NCI-H2029 treated with DMSO at 0.1 percent for 48 hours (cell line): ENCODE data around the gene PTGR3.
A peak's percentile ranks its signal among the peaks of the same experiment; 100 is the strongest.

Experiments used
- DNase-seq: peaks from one replicate; lab custom pipeline; 2025; lab: John Stamatoyannopoulos, UW

Gene PTGR3

GRCh38 chr18:75169411-75169810 lies 39.5 kb downstream of the PTGR3 start:
- DNase-seq, result no peak

DNA sequence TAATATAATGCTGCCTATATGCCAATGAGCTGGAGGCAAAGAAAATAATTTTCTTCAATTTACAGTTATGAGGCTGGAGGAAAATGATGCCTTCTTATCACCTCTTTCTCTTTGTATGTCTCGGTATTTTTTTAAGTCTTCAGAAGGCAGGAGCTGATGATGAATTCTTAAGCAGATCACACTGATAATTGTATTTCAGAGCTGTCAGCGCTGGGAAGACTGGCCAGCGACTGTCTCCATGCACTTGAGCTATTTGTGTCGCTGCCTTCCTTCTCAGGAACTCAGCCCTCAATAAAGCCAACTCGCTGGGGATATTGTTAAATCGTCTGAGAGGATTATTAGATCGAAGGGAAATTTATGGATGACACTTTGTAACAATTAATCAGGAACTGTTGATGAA lies 40.3 kb downstream of the PTGR3 start:
- no peak for DNase-seq

DNA sequence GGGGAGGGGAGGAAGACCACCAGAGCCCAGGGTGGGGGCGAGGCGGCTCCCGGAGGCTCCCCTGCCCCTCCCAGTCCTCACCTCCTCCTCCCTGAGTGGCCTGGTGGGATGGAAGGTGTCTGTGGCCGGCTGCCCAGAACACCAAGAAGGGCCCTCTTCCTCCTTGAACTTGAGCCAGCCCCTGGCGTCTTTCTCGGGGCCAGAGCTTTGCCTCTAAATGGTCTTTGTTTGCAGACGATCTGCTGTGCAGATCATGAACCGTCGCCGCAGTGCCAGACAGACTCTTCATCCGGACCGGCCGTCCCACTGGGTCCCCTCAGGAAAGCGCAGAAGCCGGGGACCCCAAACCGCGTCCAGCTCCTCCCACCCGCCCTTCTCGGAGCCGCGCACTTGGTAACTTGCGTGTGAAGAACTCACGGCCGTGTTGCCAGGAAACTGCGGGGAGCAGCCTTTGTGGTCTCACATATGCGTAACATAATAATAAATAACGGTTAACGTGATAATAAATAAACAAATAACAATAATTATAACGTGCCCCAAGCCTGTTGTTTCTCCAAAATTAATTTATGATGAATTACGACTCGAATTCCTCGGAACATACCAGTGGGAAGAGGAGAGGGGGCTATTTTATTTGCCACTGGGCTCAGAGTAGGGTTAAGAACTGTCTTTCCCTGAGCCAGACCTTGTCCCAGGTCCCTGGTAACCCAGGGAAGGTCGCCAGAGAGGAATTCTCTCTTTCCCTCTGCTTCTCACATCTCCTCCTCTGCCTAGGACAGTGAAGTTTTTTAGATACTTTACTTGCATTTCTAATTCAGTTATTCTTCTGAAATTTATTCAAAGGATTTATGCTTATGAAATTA lies 41.0 kb downstream of the PTGR3 start:
- DNase-seq, result peak; percentile 47

- no peak for DNase-seq
Observed at GRCh38 chr18:75167137-75167536, 41.8 kb downstream of the PTGR3 start.

DNA sequence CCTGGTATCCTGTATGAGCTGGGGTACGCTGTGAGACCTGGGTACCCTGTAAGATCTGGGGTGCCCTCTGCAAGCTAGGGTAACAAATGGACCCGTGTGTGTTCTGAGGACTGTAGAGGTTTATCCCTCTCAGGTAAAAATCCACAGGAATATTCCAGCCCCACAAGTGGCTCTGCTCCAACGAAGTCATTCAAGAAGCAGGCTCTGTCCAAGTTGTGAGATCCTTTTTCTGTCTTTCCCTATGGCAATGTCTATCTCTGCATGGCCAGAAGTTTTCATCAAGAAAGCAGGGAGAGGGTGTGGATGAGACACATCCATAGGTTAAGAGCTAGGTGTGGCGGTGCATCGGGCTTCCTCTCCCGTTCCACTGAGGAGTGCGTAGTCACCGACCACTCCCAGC lies 43.0 kb downstream of the PTGR3 start:
- DNase-seq, result no peak

DNA sequence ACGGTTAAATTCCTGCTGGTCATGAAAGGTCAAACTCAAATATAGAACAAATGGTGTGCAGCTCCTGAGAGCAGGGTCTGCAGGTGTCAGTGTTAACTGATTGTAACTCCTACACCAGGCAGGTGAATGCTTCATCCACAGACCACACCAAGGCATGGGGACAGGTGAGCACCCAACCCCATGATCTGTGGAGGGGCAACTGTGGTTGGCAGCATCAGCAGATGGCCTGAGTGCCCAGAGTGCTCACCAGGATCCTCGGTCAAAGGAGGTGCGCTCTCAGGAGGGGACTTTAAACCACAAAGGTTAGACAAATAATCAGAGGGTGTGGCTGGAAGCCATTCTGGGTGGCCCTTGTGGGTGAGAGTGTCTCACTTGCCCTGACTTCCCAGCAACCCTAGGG lies 44.5 kb downstream of the PTGR3 start:
- no peak for DNase-seq

- no peak for DNase-seq
Observed at GRCh38 chr18:75163736-75164135, 45.2 kb downstream of the PTGR3 start.

DNA sequence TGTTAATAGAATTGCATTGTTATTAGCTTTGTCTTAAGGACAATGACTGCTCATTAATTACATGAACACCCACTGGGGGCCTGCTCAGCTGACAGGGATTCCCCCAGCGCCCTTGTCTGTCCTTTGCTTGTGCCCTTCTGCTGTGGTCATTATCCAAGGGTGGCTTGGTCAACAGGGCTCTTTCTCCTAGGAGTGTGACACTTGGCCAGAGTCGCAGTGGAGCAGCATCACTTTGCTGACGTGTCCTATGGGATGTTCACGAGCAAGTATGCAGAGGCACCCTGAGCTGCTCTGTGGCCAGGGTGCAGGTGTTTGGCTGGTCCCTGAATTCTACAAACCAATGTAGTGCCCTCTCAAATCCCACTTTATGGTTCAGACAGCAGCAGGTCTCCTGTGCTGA lies 46.0 kb downstream of the PTGR3 start:
- DNase-seq, result no peak

DNA sequence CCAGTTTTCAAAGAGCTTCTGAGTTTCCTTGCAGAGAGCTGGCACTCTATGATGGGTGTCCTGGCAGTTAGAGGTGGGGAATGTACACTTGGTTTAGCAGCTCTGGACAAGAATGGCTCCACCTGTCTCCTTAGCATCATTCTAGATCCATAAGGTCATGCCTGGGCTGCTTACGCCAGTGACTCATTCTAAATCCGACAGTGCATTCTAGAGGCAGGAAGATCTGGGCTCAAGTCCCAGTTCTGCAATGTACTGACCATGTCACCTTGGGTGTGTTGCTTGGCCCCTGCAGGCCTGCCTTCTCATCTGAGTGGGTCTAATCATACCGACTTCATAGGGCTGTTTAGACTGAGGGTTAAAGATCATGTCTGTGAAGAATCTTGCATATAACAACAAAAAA lies 46.5 kb downstream of the PTGR3 start:
- DNase-seq, result no peak

DNA sequence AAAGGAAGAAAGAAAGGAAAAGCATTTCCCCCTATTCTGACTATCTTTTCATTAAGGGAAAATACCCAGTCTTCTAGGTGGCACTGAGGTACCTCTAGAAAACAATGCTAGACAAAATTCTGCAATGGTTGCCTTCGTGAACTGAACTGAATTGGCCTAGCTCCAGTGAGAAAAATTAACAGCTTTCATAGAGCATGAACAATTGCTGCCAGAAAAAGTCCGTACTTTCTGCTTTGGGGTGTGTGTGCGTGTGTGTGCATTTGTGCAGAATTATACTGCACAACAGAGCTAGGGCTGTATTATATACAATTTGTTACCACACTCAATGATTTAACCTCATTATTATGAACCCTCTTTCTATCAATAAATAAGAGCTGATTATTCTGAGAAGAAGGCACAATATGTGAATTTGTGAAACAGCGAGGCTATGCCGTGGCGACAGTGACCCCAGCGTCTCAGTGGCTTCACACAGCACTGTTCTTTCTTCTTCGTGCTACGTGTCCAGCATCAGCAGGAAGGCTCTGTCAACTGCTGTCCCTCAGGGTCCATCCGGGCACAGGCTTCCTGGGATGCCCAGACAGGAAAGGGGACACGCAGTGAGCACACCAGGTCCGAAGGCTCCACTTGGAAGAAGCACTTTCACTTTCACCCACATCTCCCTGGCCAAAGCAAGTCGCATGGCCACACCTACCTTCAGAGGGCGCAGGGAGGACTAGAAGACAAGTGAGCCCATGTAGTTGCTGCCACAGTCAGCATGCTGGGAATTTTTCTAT lies 47.5 kb downstream of the PTGR3 start:
- DNase-seq, result peak; percentile 12

- DNase-seq, result no peak
Observed at GRCh38 chr18:75160364-75160763, 48.6 kb downstream of the PTGR3 start.

DNA sequence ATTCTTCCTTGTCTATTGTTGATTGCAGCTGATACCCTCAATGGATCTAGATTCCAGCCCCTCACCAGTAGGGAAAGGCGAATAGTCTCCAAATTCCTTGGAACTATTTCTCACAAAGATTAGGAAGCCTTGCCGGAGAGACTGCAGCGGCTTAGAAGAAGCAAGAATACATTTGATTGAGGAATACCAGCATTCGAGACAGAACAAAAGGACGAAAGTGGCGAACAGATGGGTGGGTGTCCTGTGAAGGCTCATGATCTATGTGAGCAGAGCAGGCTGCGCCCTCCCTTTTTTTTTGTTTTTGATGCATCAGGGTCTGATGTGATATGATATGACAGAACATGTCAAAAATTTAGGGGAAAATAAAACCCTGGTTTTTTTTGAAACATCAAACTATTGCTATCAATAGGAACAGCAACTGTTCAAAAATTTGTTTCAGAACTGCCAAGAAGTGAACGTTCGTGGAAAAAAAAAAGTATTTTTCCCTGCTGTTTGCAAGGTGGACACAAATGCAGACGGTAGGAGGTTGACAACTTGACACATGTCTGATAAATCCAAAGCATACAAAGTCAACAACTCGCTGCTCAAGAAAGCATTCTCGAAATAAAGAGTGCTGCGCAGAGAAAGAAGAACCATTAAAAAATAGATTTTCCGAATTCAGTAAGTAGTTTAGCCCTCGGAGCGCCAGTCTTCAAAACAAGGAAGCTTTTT lies 49.1 kb downstream of the PTGR3 start:
- DNase-seq, result no peak

GRCh38 chr18:75159238-75159518 lies 49.8 kb downstream of the PTGR3 start:
- DNase-seq, result no peak
